ENCODE results near the gene APOBEC3B. TPM values are rescaled to one million over a fixed set of nuclear protein-coding genes. Genes with fewer than 3 reads are reported as not detected.
"Not testable (repeated sequence)": the region's sequence is repeated elsewhere in the genome, so short reads cannot be mapped to it uniquely, and the experiment has no call there.

APOBEC3B gene
- total and polyA plus RNA-seq, 12 donors: 0.32 to 8.1 (median 1.5) TPM; not detected in 1

- TF ChIP-seq POLR2A (IDR thresholded peaks at IDR 0.05): peak in 1 of 2 donors; percentile 81
- H3K4me1 ChIP-seq (replicated peaks in 1 of 2): peaks cover 7 to 15% of the 10 kb centered on the region in 2 donors
- peak within 1 kb of the TSS; percentile 31 to 96 (median 84) for H3K27ac ChIP-seq
- intact Hi-C loops (cut with DNase I); H3K9me3 ChIP-seq (replicated peaks in 1 of 3); H3K36me3 ChIP-seq (replicated peaks in 1 of 2); H3K27me3 ChIP-seq: not testable (repeated sequence)
- 0 to 1% (median 1%) methylated on average over 12 to 20 of the region's 21 CpGs for WGBS, 4 donors
- H3K4me3 ChIP-seq: peak within 1 kb of the TSS; percentile 37 to 70 (median 56)
- DNase-seq: peak; percentile 61 to 89 (median 80)
Measured at GRCh38 chr22:39040538-39041296, 58.6 kb downstream of the APOBEC3B start, which contains the start of gene APOBEC3F. APOBEC3F (plus strand) TSS chr22:39040864; CDS start chr22:39040961, 97 bp downstream.

- Histone ChIP-seq H3K4me1 (replicated peaks in 1 of 2) (peaks cover 7 to 15% of the 10 kb centered on the region in 2 donors), H3K36me3 (replicated peaks in 1 of 2) (no peaks in the 10 kb centered on the region), H3K27ac (peak overlapping the region in 1 of 5 donors; percentile 90), H3K4me3 (no peak overlapping the region), H3K27me3 (no peaks in the 10 kb centered on the region), H3K9me3 (replicated peaks in 1 of 3) (no peaks in the 10 kb centered on the region)
- 92 to 97% (median 95%) methylated on average over 7 of the region's 7 CpGs for WGBS, 4 donors
- TF ChIP-seq POLR2A (IDR thresholded peaks at IDR 0.05): no peak
- TF ChIP-seq CTCF (IDR thresholded peaks at IDR 0.05): no peak
- intact Hi-C loops (cut with DNase I): no loop called here
- DNase-seq: no peak
Measured at GRCh38 chr22:39041908-39042307, 59.8 kb downstream of the APOBEC3B start.

Other genes starting within 250 kb of the APOBEC3B start
- 100 to 1,000 TPM in 4 of 9 donors, 10 to 100 TPM in 5; 22.4 to 196 (median 98.4) TPM for gene SUN2, start 226.3 kb upstream of the APOBEC3B start, total RNA-seq
- 10 to 100 TPM; 13.0 to 35.9 (median 21.8) TPM for gene SUN2, start 226.3 kb upstream of the APOBEC3B start, polyA plus RNA-seq
- gene DNAL4, start 188.2 kb upstream of the APOBEC3B start, total RNA-seq: 10 to 100 TPM; 12.9 to 29.8 (median 21.1) TPM
- 10 to 100 TPM; 11.8 to 19.7 (median 14.7) TPM for gene DNAL4, start 188.2 kb upstream of the APOBEC3B start, polyA plus RNA-seq
- 10 to 100 TPM in 7 of 9 donors, 1 to 10 TPM in 2; 1.2 to 26.9 (median 13.0) TPM for gene NPTXR, start 138.3 kb upstream of the APOBEC3B start, total RNA-seq
- gene NPTXR, start 138.3 kb upstream of the APOBEC3B start, polyA plus RNA-seq: 1 to 10 TPM; 3.4 to 4.7 (median 4.4) TPM
- gene CBX6, start 110.1 kb upstream of the APOBEC3B start, total RNA-seq: 100 to 1,000 TPM in 1 of 9 donors, 10 to 100 TPM in 8; 48.0 to 151 (median 78.1) TPM
- gene CBX6, start 110.1 kb upstream of the APOBEC3B start, polyA plus RNA-seq: 10 to 100 TPM; 21.0 to 87.3 (median 38.8) TPM
- gene APOBEC3A, start 24.7 kb upstream of the APOBEC3B start, total RNA-seq: under 1 TPM in 5 of 9 donors, not detected in 4; 0.28 to 0.95 (median 0.48) TPM
- under 1 TPM; 0.27 to 0.72 (median 0.48) TPM for gene APOBEC3A, start 24.7 kb upstream of the APOBEC3B start, polyA plus RNA-seq
- 10 to 100 TPM; 10.6 to 88.2 (median 39.6) TPM for gene APOBEC3C, start 31.9 kb downstream of the APOBEC3B start, total RNA-seq
- 10 to 100 TPM; 38.5 to 62.0 (median 42.9) TPM for gene APOBEC3C, start 31.9 kb downstream of the APOBEC3B start, polyA plus RNA-seq
- gene APOBEC3D, start 38.8 kb downstream of the APOBEC3B start, total RNA-seq: 1 to 10 TPM; 1.8 to 7.9 (median 5.8) TPM
- 1 to 10 TPM; 1.8 to 4.8 (median 2.0) TPM for gene APOBEC3D, start 38.8 kb downstream of the APOBEC3B start, polyA plus RNA-seq
- 10 to 100 TPM in 7 of 9 donors, 1 to 10 TPM in 2; 7.0 to 22.1 (median 10.6) TPM for gene APOBEC3F, start 58.5 kb downstream of the APOBEC3B start, total RNA-seq
- 10 to 100 TPM in 2 of 3 donors, 1 to 10 TPM in 1; 8.6 to 20.2 (median 12.9) TPM for gene APOBEC3F, start 58.5 kb downstream of the APOBEC3B start, polyA plus RNA-seq
- 10 to 100 TPM in 8 of 9 donors, 1 to 10 TPM in 1; 7.4 to 29.3 (median 15.2) TPM for gene APOBEC3G, start 94.9 kb downstream of the APOBEC3B start, total RNA-seq
- 10 to 100 TPM; 11.6 to 19.4 (median 16.3) TPM for gene APOBEC3G, start 94.9 kb downstream of the APOBEC3B start, polyA plus RNA-seq
- gene APOBEC3H, start 114.9 kb downstream of the APOBEC3B start, total RNA-seq: 1 to 10 TPM in 2 of 9 donors, under 1 TPM in 4, not detected in 3; 0.32 to 8.6 (median 0.74) TPM
- gene APOBEC3H, start 114.9 kb downstream of the APOBEC3B start, polyA plus RNA-seq: 1 to 10 TPM in 1 of 3 donors, under 1 TPM in 2; 0.15 to 1.8 (median 0.51) TPM
- gene CBX7, start 170.3 kb downstream of the APOBEC3B start, total RNA-seq: 10 to 100 TPM in 8 of 9 donors, 1 to 10 TPM in 1; 2.7 to 89.2 (median 63.1) TPM
- gene CBX7, start 170.3 kb downstream of the APOBEC3B start, polyA plus RNA-seq: 10 to 100 TPM; 11.8 to 52.4 (median 26.3) TPM